Osteocyte (in vitro differentiated cells): ENCODE results near the gene CDIP1. TPM values are rescaled to one million over a fixed set of nuclear protein-coding genes. Genes with fewer than 3 reads are reported as not detected.

Experiments
- DNase-seq: peaks from one replicate; pipeline ENCODE4 v3.0.0; 2021; ENCODE audit warnings: mixed read lengths; ENCODE audit not compliant: unreplicated experiment; ENCODE audit errors: extremely low spot score
- H3K27ac Mint-ChIP-seq: one replicate; pipeline ENCODE4 v1.8.0; 2021; ENCODE audit warnings: mild to moderate bottlenecking, mixed read lengths; ENCODE audit not compliant: unreplicated experiment
- H3K27me3 Mint-ChIP-seq: one replicate; pipeline ENCODE4 v1.8.0; 2021; ENCODE audit warnings: mixed read lengths; ENCODE audit not compliant: unreplicated experiment
- H3K36me3 Mint-ChIP-seq: one replicate; pipeline ENCODE4 v1.8.0; 2021; ENCODE audit warnings: mixed read lengths; ENCODE audit not compliant: unreplicated experiment
- H3K4me1 Mint-ChIP-seq: one replicate; pipeline ENCODE4 v1.8.0; 2021; ENCODE audit warnings: mixed read lengths; ENCODE audit not compliant: unreplicated experiment
- H3K4me3 Mint-ChIP-seq: one replicate; pipeline ENCODE4 v1.8.0; 2021; ENCODE audit warnings: mild to moderate bottlenecking, moderate library complexity, mixed read lengths; ENCODE audit not compliant: unreplicated experiment
- H3K9me3 Mint-ChIP-seq: one replicate; pipeline ENCODE4 v1.8.0; 2021; ENCODE audit warnings: mixed read lengths; ENCODE audit not compliant: unreplicated experiment
- total RNA-seq: library from RNA; stranded (reverse); gene quantifications from 2 replicates; pipeline ENCODE4 v1.2.1, GENCODE V29; 2021
- TF ChIP-seq, protein P1 (sequence below): fragments of 200-600 bp; sonication (generic); IDR thresholded peaks from 2 replicates; pipeline ENCODE4 v1.5.0; 2021; ENCODE audit warnings: antibody characterized with exemption, mild to moderate bottlenecking, moderate library complexity

Gene CDIP1
- total RNA-seq, 1 donor from 2014 or later = 28.9 TPM

DNA sequence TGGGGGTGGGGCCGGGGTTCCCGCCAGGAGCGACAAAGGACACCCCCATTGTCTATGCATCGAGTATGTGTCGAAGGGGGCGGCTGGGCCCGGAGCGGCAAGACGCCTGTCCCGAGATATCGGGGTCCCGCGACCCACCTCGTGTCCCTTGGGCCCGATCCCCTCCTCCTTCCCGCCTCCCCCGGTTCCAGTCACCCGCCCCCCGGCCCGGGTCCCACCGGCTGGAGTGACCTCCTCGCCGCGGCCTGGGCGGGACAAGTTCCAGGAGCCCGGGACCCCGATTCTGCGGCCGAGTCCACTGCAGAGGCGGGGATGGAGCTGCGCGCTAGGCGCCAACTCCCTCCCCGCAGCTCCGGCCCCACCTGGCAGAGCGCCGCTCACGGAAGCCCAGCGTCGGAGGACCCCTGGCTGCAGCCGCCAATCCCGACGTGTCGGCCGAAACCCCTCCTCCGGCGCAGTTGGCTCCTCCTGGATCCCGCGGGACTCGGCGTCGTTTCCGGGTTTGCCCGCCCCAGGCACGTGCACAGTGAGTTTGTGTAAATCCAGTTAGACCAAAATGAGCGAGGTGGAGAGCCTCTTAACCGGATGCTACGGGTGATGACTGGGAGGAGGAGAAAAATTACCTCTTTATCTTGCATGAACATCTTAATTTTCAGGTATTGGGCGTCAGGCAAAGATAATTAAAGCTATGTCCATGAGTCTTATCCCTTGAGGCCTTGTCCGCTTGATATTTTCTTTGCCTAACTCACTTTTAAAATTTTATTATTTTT lies 64.2 kb downstream of the CDIP1 start, which contains the start of gene NMRAL1:
TSS of gene NMRAL1 (minus strand) at position 434 of the 770 bp plus-strand sequence. CDS start 493 bp downstream, outside the sequence.
- H3K9me3 Mint-ChIP-seq = peaks cover 3% of the 10 kb centered on the region
- H3K27ac Mint-ChIP-seq = peak within 1 kb of the TSS; percentile 94
- peak; percentile 97 for DNase-seq
- H3K4me1 Mint-ChIP-seq = peaks cover 29% of the 10 kb centered on the region
- peaks cover 4% of the 10 kb centered on the region for H3K36me3 Mint-ChIP-seq
- H3K4me3 Mint-ChIP-seq = peak within 1 kb of the TSS; percentile 81
- H3K27me3 Mint-ChIP-seq = no peaks in the 10 kb centered on the region
- TF ChIP-seq, protein P1, sequence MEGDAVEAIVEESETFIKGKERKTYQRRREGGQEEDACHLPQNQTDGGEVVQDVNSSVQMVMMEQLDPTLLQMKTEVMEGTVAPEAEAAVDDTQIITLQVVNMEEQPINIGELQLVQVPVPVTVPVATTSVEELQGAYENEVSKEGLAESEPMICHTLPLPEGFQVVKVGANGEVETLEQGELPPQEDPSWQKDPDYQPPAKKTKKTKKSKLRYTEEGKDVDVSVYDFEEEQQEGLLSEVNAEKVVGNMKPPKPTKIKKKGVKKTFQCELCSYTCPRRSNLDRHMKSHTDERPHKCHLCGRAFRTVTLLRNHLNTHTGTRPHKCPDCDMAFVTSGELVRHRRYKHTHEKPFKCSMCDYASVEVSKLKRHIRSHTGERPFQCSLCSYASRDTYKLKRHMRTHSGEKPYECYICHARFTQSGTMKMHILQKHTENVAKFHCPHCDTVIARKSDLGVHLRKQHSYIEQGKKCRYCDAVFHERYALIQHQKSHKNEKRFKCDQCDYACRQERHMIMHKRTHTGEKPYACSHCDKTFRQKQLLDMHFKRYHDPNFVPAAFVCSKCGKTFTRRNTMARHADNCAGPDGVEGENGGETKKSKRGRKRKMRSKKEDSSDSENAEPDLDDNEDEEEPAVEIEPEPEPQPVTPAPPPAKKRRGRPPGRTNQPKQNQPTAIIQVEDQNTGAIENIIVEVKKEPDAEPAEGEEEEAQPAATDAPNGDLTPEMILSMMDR = no peak

DNA sequence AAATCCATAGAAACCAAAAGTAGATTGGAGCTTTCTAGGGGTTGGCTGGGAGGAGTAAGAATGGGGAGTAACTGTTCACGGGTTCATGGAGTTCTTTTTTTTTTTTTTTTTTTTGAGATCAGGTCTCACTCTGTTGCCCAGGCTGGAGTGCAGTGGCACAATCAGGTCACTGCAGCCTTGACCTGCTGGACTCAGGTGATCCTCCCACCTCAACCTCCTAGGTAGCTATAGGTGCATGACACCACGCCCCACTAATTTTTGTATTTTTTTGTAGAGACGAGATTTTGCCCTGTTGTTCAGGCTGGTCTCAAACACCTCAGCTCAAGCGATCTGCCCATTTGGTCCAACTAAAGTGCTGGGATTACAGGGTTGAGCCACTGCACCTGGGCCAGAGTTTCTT lies 65.7 kb downstream of the CDIP1 start:
- Mint-ChIP-seq H3K27ac (no peak overlapping the region), H3K27me3 (no peaks in the 10 kb centered on the region), H3K4me3 (peak overlapping the region; percentile 44), H3K9me3 (peaks cover 3% of the 10 kb centered on the region), H3K36me3 (peaks cover 9% of the 10 kb centered on the region), H3K4me1 (peaks cover 25% of the 10 kb centered on the region)
- TF ChIP-seq, protein P1 = no peak
- no peak for DNase-seq

DNA sequence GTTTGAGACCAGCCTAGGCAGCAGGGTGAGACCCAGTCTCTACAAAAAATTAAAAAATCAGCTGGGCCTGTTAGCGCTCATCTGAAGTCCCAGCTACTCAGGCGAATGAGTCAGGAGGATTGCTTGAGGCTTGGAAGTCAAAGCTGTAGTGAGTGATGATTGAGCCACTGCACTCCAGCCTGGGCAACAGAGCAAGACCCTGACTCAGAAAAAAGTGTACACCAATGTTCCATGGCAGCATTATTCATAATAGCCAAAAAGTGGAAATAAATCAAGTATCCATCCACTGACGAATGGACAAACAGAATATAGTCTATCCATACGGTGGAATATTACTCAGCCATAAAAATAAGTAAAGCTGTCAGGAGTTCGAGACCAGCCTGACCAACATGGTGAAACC lies 66.7 kb downstream of the CDIP1 start:
- TF ChIP-seq, protein P1 = no peak
- Mint-ChIP-seq H3K27ac (no peak overlapping the region), H3K4me1 (peaks cover 16% of the 10 kb centered on the region), H3K36me3 (peaks cover 10% of the 10 kb centered on the region), H3K4me3 (no peak overlapping the region), H3K27me3 (no peaks in the 10 kb centered on the region), H3K9me3 (peaks cover 3% of the 10 kb centered on the region)
- no peak for DNase-seq

DNA sequence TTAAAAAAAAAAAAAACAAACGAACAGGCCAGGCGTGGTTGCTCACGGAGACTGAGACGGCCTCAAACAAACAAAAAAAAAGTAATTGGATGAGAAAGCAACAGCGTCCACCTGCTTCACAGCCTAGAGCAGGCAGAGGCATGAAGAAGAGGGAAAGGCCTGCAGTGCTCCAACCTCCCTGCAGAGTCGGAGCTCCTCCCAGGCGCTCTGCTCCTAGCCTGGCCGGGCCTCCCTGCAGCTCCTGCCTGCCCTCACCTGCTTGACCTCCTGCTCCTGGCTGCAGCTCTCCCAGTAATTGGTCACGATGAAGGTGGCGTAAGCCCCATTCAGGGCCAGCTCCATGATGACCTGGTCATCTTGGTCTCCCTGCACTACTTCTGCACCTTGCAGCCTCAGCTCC lies 69.6 kb downstream of the CDIP1 start:
- H3K4me3 Mint-ChIP-seq = no peak overlapping the region
- no peak for DNase-seq
- no peak overlapping the region for H3K27ac Mint-ChIP-seq
- TF ChIP-seq, protein P1 = no peak
- no peaks in the 10 kb centered on the region for H3K27me3 Mint-ChIP-seq
- H3K4me1 Mint-ChIP-seq = peaks cover 7% of the 10 kb centered on the region
- H3K36me3 Mint-ChIP-seq = peaks cover 24% of the 10 kb centered on the region
- no peaks in the 10 kb centered on the region for H3K9me3 Mint-ChIP-seq

DNA sequence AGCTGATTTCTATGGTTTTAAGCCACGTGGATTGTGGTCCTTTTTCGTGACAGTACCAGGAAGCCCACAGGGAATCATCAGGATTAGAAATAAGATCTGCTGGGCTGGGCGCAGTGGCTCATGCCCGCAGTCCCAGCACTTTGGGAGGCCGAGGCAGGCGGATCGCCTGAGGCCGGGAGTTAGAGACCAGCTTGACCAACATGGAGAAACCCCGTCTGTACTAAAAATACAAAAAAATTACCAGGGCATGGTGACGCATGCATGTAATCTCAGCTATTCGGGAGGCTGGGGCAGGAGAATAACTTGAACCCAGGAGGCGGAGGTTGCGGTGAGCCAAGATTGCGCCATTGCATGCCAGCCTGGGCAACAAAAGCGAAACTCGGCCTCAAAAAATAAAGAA lies 70.7 kb downstream of the CDIP1 start:
- no peak overlapping the region for H3K4me3 Mint-ChIP-seq
- H3K9me3 Mint-ChIP-seq = no peaks in the 10 kb centered on the region
- no peak overlapping the region for H3K27ac Mint-ChIP-seq
- no peaks in the 10 kb centered on the region for H3K27me3 Mint-ChIP-seq
- DNase-seq = no peak
- no peaks in the 10 kb centered on the region for H3K4me1 Mint-ChIP-seq
- peaks cover 24% of the 10 kb centered on the region for H3K36me3 Mint-ChIP-seq
- TF ChIP-seq, protein P1 = no peak
